Neural cell (in vitro differentiated cells): Measurements from ENCODE around the gene RBSN.

ENCODE experiments used
- EP300 ChIP-seq: fragments of 450-650 bp; conservative IDR thresholded peaks from 2 replicates; pipeline ENCODE4 v1.6.1; 2014; ENCODE audit warnings: antibody characterized with exemption, mild to moderate bottlenecking, moderate library complexity; ENCODE audit not compliant: poor library complexity, severe bottlenecking
- POLR2AphosphoS5 ChIP-seq: IDR thresholded peaks from 2 replicates; pipeline ENCODE4 v1.6.1; 2012
- SMC3 ChIP-seq: fragments of 450-650 bp; conservative IDR thresholded peaks from 2 replicates; pipeline ENCODE4 v1.6.1; 2014; ENCODE audit warnings: antibody characterized with exemption, mild to moderate bottlenecking, moderate library complexity; ENCODE audit not compliant: poor library complexity
- TF ChIP-seq, protein P1 (sequence below): fragments of 450-650 bp; IDR thresholded peaks from 2 replicates; pipeline ENCODE4 v1.5.1; 2014; ENCODE audit warnings: antibody characterized with exemption, mild to moderate bottlenecking, moderate library complexity; ENCODE audit not compliant: poor library complexity, severe bottlenecking

DNA sequence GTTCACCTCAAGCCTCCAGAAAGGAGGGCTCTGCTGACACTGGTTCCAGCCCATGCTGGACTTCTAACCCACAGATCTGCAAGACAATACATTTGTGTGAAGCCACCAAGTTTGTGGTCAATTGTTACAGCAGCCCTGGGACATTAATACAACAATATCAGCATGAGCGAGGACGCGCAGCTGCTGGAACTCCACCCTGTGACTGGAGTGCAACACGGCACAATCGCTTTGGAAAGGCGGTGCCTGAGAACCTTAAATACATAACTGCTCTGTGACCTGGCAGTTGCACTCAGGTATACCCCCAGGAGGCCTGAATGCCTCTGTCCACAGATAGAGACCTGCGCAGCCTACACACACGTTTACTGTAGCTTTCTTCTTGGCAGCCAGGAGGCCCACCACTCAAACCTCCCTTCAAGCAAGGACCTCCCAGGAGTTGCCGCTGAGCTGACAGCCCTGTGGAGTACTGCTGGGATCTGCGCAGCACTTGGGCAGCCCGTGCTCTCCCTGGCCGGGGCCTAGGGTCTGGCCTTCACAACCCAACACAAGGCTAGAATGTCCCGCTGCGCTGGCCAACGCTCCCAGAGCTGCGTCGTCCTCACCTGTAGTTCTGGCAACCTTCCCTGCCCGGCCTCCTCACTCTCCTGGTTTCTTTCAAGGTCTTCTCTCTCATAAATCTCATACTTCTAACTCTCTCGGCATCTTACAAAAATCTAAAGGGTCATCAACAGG is 42.1 kb downstream of the RBSN start:
- TF ChIP-seq, protein P1, sequence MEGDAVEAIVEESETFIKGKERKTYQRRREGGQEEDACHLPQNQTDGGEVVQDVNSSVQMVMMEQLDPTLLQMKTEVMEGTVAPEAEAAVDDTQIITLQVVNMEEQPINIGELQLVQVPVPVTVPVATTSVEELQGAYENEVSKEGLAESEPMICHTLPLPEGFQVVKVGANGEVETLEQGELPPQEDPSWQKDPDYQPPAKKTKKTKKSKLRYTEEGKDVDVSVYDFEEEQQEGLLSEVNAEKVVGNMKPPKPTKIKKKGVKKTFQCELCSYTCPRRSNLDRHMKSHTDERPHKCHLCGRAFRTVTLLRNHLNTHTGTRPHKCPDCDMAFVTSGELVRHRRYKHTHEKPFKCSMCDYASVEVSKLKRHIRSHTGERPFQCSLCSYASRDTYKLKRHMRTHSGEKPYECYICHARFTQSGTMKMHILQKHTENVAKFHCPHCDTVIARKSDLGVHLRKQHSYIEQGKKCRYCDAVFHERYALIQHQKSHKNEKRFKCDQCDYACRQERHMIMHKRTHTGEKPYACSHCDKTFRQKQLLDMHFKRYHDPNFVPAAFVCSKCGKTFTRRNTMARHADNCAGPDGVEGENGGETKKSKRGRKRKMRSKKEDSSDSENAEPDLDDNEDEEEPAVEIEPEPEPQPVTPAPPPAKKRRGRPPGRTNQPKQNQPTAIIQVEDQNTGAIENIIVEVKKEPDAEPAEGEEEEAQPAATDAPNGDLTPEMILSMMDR = no peak
- TF ChIP-seq POLR2AphosphoS5 (no peak), EP300 (no peak), SMC3 (no peak)
